Keratinocyte (primary cell): Measurements from ENCODE around the gene PLEKHM1.
"Not testable (repeated sequence)": the region's sequence is repeated elsewhere in the genome, so short reads cannot be mapped to it uniquely, and the experiment has no call there.

ENCODE experiments used
- EZH2 ChIP-seq: IDR thresholded peaks from one replicate; pipeline ENCODE4 v1.6.1; 2012; ENCODE audit warnings: inconsistent platforms, mild to moderate bottlenecking, low read length, moderate library complexity
- TF ChIP-seq, protein P1 (sequence below), 3 experiments: IDR thresholded peaks in 1 of 3; conservative IDR thresholded peaks in 1 of 3; optimal IDR thresholded peaks in 1 of 3; 2 replicates in 2 of 3; 3 replicates in 1 of 3; pipeline versions ENCODE3 to v1.5.1; 2011; ENCODE audit warnings: low read length in 3 of 3, mild to moderate bottlenecking in 3 of 3, moderate library complexity in 2 of 3, control low read depth in 1 of 3, inconsistent platforms in 1 of 3; ENCODE audit not compliant: insufficient read depth in 2 of 3; ENCODE audit errors: extremely low read depth in 1 of 3

GRCh38 chr17:45487704-45488103, 2.8 kb downstream of the PLEKHM1 start:
- not testable (repeated sequence) for TF ChIP-seq EZH2
- TF ChIP-seq, protein P1, sequence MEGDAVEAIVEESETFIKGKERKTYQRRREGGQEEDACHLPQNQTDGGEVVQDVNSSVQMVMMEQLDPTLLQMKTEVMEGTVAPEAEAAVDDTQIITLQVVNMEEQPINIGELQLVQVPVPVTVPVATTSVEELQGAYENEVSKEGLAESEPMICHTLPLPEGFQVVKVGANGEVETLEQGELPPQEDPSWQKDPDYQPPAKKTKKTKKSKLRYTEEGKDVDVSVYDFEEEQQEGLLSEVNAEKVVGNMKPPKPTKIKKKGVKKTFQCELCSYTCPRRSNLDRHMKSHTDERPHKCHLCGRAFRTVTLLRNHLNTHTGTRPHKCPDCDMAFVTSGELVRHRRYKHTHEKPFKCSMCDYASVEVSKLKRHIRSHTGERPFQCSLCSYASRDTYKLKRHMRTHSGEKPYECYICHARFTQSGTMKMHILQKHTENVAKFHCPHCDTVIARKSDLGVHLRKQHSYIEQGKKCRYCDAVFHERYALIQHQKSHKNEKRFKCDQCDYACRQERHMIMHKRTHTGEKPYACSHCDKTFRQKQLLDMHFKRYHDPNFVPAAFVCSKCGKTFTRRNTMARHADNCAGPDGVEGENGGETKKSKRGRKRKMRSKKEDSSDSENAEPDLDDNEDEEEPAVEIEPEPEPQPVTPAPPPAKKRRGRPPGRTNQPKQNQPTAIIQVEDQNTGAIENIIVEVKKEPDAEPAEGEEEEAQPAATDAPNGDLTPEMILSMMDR (optimal IDR thresholded peaks at IDR 0.05 in 1 of 3, IDR thresholded peaks at IDR 0.05 in 1 of 3, conservative IDR thresholded peaks at IDR 0.05 in 1 of 3; ENCODE audit: extremely low read depth in 1 of 3, insufficient read depth in 2 of 3, low read length in 3 of 3) = not testable (repeated sequence)
